COLO668 (cell line): ENCODE data around the gene OSBP2.
"Not testable (repeated sequence)": the region's sequence is repeated elsewhere in the genome, so short reads cannot be mapped to it uniquely, and the experiment has no call there.

ENCODE experiments used
- DNase-seq: peaks from one replicate; lab custom pipeline; 2025; ENCODE audit not compliant: unreplicated experiment; lab: John Stamatoyannopoulos, UW

OSBP2 gene

GRCh38 chr22:30718491-30718890 lies 23.8 kb downstream of the OSBP2 start:
- no peak for DNase-seq

- no peak for DNase-seq
These were observed 24.3 kb downstream of the OSBP2 start for GRCh38 chr22:30718938-30719337.

- no peak for DNase-seq
These were observed 25.7 kb downstream of the OSBP2 start for GRCh38 chr22:30720263-30720837.

- DNase-seq = no peak
These were observed 27.1 kb downstream of the OSBP2 start for GRCh38 chr22:30721741-30722140.

GRCh38 chr22:30728826-30729225 lies 34.2 kb downstream of the OSBP2 start:
- DNase-seq = no peak

DNA sequence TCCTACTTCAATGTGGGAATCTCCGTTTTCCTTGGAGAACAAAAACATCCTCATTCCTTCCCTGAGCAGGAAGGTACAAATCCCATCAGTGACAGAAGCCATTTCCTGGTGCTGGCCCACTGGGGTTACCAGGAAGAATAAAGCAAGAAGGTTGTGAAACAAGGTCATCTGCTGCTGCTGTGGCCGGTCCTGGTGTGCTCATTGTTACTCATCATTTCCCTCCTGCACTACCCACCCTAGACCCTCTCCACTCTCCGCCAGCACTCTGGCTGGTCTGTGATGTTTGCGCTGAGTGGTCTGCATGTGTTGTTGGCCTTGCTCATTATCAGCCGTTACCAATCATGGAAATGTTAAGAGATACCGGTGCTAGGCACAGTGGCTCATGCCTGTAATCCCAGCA lies 37.0 kb downstream of the OSBP2 start:
- DNase-seq = no peak

DNA sequence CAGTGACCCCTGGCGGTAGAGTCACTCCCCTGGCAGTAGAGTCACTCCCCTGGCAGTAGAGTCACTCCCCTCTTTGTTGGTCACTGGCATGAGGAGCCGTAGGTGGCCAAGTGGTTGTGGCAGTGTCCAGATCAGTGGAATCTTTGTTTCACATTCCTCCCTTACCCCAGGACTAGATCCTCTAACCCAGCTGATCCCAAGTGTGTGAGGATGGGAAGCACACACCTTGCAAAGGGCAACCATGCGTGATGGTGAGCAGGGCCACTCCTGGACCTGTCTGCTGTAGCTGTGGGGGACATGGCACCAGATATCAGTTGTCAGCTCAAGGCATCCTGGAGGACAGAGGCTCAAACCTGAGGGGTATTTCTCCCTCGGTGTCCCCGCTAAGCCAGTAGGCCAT lies 37.8 kb downstream of the OSBP2 start:
- no peak for DNase-seq

GRCh38 chr22:30733181-30733631 lies 38.5 kb downstream of the OSBP2 start:
- DNase-seq = no peak

DNA sequence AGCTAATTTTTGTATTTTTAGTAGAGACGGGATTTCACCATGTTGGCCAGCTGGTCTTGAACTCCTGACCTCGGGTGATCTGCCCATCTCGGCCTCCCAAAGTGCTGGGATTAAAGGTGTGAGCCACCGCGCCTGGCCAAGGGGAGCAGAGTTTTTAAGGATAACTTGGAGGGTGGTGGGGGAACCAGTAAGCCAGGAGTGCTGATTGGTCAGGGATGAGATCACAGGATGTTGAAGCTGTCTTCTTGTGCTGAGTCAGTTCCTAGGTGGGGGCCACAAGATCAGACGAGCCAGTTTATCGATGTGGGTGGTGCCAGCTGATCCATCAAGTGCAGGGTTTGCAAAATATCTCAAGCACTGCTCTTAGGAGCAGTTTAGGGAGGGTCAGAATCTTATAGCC lies 45.3 kb downstream of the OSBP2 start:
- DNase-seq = not testable (repeated sequence)

DNA sequence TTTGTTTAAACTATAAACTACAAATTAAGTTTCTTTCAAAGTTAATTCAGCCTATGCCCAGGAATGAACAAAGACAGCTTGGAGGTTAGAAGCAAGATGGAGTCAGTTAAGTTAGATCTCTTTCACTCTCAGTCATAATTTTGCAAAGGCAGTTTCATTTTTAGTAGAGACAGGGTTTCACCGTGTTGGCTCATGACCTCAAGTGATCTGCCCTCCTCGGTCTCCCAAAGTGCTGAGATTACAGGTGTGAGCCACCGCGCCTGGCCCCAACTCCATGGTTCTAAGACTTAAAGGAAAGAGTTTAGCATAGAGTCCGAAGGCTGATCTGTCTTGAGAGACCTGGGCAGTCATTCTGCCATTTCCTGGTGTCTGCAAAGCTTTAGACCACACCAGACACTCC lies 45.8 kb downstream of the OSBP2 start:
- DNase-seq = not testable (repeated sequence)

DNA sequence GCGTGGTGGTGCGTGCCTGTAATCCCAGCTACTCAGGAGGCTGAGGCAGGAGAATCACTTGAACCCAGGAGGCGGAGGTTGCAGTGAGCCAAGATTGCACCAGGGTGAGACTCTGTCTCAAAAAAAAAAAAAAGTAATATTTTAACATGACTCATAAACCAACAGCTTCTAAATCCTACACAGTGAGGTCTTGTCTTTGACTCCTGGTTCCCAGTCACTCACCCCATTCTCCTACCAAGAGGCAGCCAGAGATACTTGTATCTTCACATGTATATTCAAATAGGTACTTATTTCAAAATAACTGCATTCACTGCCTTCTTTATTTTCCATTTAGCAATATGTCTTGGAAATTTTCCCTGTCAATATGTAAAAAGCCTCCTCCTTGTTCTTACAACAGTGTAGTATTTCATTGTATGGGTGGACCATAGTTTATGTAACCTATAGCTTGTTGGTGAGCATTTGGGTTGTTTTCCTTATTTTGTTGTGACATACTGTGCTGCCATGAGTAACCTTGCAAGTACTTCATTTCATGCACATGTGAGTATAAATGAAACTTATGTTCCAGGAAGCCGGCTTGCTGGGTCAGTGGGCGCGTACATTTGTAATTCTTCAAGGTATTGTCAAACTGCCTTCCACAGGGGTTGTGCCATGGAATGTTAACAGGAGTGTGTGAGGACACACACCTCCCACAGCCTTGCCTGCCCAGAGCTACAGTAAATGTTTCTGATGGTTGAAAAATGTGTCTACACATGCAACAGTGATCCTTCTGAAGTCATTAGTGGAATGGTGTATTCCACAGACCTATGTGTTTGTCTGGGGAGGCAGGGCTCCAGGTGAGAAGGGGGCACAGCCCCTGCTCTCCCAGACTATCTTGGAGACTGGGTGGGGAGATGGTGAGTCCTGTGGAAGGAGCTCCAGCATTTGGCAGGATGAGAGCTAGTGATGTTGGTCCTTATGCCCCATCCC lies 47.9 kb downstream of the OSBP2 start:
- DNase-seq = no peak

DNA sequence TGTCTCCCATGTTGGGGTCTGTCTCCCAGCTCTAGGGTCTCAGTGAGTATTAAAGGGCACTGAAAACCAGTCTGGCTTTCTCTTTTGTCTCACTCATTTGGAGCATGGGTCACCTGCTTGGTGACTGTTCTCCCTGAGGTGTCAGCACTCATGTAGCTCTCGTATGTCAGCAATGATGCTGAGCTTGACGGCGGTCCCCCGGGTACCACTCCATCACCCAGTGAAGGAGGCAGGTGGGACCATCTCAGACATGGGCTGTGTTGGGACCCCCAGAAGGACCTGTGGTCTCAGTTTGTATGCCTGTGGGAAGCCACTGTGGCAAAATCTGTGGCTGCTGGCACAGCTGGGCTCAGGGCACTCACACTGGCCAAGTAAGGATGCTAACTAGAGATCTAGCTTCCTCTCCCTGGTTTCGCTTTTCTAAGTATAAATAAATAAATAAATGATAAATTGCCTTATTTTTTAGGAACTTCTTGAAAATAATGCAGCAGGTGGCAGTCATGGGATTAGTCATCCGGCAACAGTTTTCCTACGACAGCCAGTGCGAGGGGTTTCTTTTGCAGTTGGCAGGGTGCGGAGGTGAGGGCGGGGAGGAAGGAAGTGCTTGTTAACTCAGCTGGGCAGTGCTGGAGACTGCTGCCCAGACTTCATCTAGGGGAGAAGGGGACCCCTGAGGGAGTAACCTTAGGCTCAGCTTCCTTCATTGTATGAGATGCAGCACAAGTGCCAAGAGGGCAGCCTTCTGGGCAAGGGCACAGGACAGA lies 48.8 kb downstream of the OSBP2 start:
- no peak for DNase-seq

GRCh38 chr22:30744224-30744623 lies 49.5 kb downstream of the OSBP2 start:
- no peak for DNase-seq

DNA sequence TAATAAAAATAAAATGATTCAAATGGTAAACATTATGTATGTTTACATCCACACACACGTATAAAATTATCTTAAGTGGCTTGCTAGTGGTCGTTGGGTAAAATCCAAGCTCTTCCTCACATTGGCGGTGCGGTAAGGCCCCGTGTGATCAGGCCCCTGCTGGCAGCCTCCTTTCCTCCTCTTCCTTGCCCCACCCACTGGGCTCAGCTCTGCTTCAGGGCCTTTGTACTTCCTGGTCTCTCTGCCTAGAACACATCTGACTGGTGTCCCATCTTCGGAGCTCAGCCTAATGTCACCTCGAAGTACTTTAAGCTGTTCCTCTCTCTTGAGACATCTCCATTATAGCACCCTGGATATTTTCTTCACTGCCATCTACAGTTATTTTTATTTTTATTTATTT lies 52.8 kb downstream of the OSBP2 start:
- no peak for DNase-seq

- DNase-seq = no peak
These were observed 54.6 kb downstream of the OSBP2 start for GRCh38 chr22:30749272-30749671.

DNA sequence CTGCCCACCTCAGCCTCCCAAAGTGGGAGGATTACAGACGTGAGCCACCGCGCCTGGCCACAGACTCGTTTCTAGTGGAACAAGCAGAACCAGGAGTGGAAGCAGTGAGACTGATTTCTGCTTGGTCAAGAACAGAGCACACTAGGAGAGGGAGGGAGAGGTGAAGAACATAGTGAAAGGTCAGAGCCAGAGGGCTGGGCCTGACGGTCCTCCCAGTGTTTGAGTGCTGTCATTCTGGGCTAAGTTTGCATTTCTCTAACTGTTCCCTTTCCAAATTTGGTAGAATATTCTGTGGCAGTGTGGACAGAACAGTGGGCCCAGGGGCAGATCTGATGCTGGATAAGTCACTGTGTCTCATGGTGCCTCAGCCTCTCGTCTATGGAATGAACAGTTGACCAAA lies 55.2 kb downstream of the OSBP2 start:
- no peak for DNase-seq

DNA sequence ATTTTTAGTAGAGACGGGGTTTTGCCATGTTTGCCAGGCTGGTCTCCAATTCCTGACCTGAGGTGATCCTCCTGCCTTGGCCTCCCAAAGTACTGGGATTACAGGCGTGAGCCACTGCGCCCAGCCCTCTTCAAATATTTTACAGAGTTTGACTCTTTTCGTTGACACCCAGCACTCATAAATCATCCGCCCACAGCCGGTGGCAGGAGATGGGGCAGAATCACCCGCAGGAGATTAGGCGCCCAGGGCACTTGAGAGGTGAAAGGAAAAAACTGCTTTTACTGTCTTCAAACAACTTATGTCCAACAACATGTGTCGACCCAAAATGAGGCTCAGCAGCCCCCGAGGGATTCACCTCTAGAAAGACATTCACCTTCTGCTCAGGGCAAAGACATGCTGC lies 56.9 kb downstream of the OSBP2 start:
- DNase-seq = no peak

DNA sequence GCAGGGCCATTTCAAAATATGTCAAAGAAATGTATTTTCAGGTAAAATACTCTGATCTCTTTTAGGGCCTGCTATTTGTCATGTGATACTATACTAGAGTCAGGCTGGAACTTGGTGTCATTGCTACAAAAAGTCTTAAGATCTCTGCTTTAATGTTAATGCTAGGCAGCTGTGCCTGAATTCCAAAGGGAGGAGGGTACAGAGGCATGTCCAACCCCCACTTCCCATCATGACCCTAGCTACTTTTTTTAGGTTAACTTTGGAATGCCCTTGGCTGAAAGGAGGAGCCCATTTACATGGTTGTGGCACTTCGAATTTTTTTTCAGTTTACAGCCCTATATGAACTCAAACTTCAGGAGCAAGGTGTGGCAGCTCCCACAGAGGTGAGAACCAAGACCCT lies 58.1 kb downstream of the OSBP2 start:
- DNase-seq = no peak

DNA sequence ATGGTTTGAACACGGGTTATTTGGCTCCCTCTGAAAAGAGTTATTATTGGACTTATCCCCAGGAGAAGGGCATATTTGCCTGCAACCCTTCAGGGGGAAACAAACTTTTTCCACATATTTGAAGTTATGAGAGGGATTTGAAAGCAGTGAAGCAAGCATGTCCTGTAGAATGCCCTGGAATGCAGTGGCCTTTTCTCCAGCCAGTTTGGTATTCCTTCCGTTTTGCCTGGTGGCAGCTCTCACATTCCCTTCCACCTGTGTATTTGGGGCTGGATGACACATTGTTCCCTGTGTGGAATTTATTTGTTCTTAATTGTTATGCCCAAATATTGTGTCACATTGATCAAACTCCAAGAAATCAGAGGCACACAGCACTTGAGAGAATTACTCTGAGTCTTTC lies 59.0 kb downstream of the OSBP2 start:
- no peak for DNase-seq

GRCh38 chr22:30754521-30754920 lies 59.8 kb downstream of the OSBP2 start:
- DNase-seq = no peak

DNA sequence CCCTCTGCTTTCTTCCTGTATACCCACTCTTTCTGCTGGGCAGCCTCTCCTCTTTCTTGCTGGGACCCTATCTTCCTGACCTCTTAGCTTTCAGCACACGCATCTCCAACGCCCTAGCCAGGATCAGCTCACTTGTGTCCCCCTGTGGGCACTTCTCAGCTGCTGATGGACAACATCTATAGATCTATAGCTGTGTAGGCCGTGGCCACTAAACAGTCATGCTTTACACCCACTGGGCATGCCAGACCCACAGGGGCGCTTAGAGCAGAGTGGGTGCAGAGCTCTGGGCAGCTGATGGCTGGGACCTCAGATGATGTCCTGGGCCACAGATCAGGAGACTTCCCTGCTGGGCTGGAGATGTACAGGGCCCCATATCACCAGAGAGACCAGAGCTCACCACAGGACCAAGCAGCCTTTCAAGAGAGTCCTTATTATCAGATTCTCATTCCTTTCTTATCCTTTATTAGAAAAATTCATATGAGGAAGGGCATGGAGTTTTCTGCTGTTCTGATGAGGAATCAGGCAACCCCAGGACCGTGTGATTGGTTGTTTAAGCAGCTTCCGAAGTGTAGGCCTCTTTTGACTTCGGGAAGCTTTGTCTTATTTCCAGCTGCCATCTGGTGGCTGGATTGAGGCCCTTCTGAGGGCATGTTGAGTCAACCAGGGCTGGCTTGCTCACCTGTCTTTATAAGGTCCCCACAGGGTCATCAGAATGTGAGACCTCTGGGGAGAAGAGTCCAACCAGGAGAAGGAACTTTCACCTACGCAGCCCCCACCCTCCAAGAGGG lies 60.5 kb downstream of the OSBP2 start:
- peak; percentile 51 for DNase-seq
